GM12891 (cell line): Measurements from ENCODE around the gene IL5RA.

Experiments
- POLR2A ChIP-seq: IDR thresholded peaks from 2 replicates; pipeline ENCODE4 v1.6.1; 2011; ENCODE audit warnings: low read depth, low read length, control low read depth
- POLR2AphosphoS5 ChIP-seq: IDR thresholded peaks from 2 replicates; pipeline ENCODE4 v1.6.1; 2011; ENCODE audit warnings: low read depth, low read length, control low read depth
- POU2F2 ChIP-seq: IDR thresholded peaks from 2 replicates; pipeline ENCODE4 v1.6.1; 2011; ENCODE audit warnings: low read depth, mild to moderate bottlenecking, control low read depth, low read length, moderate library complexity
- SPI1 ChIP-seq: IDR thresholded peaks from 2 replicates; pipeline ENCODE4 v1.6.1; 2011; ENCODE audit warnings: low read depth, low read length, control low read depth
- TAF1 ChIP-seq: IDR thresholded peaks from 2 replicates; pipeline ENCODE4 v1.6.1; 2011; ENCODE audit warnings: low read depth, low read length, control low read depth

DNA sequence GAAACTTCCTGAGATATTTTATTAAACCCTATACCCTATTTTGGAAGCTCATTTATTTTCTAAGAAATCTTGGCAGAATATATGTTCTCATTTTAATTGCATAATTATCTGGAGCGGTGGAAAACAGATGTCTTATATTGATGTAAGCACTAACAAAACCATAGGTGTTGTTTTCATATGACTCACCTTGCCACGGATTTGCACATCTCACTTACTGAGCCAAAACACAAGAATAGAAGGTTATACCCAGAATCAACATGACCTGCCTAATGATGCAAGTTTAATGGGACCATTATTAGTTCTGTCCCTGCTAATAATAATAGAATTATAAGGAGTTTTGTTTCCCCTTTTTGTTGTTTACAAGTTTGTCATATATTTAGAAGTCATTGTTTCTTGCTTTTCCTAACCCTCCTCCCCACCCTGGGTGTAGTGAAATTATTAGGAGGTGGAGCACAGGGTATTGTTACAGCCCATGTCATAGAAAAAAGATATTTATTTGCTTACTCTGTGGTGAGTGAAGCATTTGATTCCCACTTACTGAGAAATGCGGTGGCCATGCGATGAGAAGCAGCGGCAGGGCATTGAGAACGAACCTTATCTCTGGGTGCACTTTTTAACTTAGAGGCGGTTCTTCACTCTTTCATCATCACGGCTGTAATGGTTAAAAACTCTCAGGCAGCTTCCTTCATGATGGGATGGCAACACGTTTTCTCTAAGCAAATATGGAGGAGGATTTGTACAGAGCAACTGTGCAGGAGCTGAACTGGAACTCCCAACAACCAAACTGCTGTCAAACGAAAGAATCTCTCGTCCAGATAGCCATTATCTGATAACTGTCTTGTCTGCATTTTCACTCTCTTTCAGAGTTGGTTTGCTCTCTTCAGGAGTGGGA, 521 bp downstream of the IL5RA start:
- no peak for TF ChIP-seq TAF1
- no peak for TF ChIP-seq POLR2AphosphoS5
- TF ChIP-seq POLR2A, result no peak
- no peak for TF ChIP-seq SPI1
- no peak for TF ChIP-seq POU2F2
